Activated CD4-positive, alpha-beta T cell treated with anti-CD3 and anti-CD28 coated beads, Interleukin-2, amount 50 U/mL, for 4 hours (primary cell): ENCODE data around the gene SNU13.
"Not testable (repeated sequence)": the region's sequence is repeated elsewhere in the genome, so short reads cannot be mapped to it uniquely, and the experiment has no call there.

ENCODE experiments used
- DNase-seq, 2 experiments: peaks; one replicate each; pipeline ENCODE4 v3.0.0-alpha.2; 2020

Gene SNU13

GRCh38 chr22:41681616-41682015, 7.1 kb downstream of the SNU13 start:
- peak in 1 of 2 experiments; percentile 42 for DNase-seq

DNA sequence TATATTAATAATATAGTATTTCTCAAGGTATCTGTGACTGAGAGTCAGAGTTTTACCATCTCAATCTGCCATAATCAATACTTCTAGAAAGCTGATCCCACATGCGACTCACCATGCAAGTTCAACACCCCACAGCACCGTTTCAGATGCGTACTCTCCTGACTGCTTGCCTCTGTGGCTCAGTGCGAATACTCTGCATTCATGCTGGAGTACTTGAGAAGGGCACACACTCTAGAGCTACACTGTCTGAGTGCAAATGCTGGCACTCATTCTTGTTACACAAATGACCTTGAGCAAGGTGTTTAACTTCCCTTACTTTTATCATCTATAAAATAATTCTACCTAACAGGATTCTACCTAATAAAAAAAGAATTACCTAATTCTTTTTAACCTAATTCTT, 12.5 kb downstream of the SNU13 start:
- DNase-seq = no peak

DNA sequence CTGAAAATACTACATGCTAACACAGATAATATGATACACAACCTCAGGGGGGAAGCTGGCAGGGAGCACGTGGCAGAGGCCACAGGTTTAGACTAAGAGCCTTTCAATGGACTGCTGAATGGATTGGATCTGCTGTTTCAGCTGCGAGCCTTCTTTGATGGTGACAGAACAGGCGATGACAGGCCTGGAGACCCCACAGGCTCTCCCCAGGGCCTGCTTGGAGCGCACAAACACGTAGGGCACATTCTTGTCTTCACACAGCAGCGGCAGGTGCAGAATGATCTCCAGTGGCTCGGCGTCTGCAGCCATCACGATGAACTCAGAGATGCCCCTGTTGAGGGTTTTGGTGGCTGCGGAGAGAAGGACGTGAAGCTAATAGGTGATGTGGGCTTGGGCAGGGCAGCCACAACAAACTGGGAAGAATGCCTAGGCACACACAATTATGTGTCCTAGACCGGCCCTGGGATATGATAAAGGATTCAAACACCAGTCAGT, 13.8 kb downstream of the SNU13 start:
- no peak for DNase-seq

GRCh38 chr22:41672780-41673509, 15.7 kb downstream of the SNU13 start:
- DNase-seq = no peak

DNA sequence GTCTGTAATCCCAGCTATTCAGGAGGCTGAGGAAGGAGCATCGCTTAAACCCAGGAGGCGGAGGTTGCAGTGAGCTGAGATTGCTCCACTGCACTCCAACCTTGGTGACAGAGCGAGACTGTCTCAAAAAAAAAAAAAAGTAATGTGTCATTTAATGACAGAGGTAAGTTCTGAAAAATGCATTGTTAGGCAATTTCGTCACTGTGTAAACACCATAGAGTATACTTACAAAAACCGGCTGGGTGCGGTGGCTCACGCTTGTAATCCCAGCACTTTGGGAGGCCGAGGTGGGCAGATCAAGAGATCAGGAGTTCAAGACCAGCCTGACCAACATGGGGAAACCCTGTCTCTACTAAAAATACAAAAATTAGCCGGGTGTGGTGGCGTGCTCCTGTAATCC, 16.6 kb downstream of the SNU13 start:
- not testable (repeated sequence) for DNase-seq

DNA sequence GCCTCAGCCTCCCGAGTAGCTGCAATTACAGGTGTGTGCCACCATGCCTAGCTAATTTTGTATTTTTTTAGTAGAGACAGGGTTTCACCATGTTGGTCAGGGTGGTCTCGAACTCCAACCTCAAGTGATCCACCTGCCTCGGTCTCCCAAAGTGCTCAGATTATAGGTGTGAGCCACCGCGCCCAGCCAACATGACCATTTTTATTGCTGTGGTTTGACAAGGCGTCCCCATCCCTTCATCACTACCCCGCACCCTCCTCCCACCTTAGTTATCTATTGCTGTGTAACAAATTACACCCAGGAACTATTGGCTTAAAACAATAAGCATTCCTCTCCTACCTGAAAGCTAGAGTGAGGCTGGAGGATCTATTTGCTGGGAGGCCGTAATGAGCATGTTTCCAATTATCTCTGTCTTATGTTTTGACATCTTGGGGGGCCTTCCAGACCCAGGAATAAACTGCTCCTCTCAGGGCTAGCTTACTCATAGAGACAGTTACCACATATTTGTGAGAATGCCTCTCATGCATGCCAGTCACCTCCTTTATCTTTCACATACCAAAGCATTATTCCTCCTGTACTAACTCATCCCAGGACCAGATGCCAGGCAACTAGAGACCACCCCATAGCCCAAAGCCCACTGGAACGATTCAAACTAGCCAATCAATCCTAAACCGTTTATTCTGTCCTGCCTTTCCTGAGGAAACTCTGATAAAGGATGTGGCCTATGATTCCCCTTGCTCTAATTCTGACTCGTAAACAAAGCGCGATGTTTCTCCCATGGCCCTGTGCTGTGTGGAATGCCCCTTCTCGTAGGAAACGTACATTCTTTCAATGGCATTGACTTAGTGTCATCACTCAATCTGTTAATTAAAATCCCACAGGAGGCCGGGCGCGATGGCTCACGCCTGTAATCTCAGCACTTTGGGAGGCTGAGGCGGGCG, 19.4 kb downstream of the SNU13 start:
- no peak for DNase-seq

DNA sequence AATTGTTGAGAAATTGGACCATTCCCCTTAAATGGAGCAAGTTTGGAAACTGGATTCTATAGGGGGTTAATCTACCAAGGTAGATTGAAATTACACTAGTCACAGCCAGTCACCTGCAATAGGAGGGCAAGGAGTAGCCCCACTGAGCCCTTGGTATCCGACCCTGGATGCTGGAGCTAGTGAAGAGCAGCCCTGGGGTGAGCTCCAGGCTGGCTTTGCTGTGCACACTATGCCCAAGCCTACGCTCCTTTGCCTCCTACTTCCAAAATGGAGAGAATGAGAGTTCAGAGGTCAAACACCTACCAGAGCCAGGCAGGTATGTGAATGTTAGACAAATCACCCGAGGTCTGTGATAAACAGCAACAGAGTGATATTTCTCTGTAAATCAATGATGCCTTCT, 23.7 kb downstream of the SNU13 start:
- no peak for DNase-seq

GRCh38 chr22:41664490-41664889, 24.2 kb downstream of the SNU13 start:
- no peak for DNase-seq

- DNase-seq = not testable (repeated sequence)
Measured at GRCh38 chr22:41663594-41663993, 25.1 kb downstream of the SNU13 start.

GRCh38 chr22:41661713-41662112, 27.0 kb downstream of the SNU13 start:
- DNase-seq = no peak

DNA sequence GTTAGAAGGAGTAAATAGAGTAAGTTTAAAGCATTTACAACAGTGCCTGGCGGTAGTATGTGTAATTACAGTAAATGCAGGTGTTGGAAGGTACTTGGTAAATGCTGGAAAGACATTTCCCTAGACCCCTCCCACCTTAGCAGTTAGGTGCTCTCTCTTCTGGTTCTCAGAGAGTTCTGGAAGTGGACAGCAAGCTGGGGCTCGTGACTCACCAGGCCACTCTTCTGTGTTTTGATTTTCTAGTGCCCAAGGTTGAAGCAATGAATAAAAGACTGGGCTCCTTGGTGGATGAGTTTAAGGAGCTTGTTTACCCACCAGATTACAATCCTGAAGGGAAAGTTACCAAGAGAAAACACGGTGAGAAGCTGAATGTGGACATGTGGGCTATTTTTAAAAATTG, 27.6 kb downstream of the SNU13 start:
- DNase-seq = no peak

GRCh38 chr22:41660416-41660815, 28.3 kb downstream of the SNU13 start:
- DNase-seq = no peak

- DNase-seq = no peak
Measured at GRCh38 chr22:41659941-41660340, 28.7 kb downstream of the SNU13 start.

- no peak for DNase-seq
Measured at GRCh38 chr22:41658869-41659268, 29.8 kb downstream of the SNU13 start.

DNA sequence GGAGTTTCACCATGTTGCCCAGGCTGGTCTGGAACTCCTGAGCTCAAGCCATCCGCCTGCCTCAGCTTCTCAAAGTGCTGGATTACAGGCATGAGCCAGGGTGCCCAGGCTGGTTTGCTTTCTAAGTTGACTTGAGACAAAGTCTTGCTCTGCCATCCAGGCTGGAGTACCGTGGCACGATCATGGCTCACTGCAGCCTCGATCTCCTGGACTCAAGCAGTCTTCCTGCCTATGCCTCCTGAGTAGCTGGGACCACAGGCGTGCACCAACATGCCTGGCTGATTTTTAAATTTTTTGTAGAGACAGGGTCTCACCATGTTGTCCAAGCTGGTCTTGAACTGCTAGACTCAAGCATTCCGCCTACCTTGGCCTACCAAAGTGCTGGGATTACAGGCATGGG, 31.0 kb downstream of the SNU13 start:
- DNase-seq = no peak

DNA sequence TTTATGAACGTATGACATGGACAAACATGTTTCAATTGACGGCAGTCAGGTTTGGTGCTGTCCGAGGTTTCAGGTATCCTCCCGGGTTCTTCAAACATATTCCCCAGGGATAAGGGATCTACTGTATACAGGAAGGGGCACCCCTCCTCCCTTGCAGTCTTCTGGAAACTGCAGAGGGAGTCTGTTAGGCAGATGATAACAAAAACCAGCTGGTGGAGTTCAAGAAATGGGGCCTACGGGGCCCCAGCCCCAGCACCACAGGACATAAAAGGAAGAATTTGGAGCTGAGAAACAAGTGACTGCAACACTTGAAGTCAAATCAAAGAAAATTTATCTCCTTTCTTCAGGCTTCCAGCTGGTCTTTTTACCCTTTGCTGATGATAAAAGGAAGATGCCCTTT, 32.1 kb downstream of the SNU13 start:
- no peak for DNase-seq

GRCh38 chr22:41654322-41654721, 34.3 kb downstream of the SNU13 start:
- DNase-seq = no peak

DNA sequence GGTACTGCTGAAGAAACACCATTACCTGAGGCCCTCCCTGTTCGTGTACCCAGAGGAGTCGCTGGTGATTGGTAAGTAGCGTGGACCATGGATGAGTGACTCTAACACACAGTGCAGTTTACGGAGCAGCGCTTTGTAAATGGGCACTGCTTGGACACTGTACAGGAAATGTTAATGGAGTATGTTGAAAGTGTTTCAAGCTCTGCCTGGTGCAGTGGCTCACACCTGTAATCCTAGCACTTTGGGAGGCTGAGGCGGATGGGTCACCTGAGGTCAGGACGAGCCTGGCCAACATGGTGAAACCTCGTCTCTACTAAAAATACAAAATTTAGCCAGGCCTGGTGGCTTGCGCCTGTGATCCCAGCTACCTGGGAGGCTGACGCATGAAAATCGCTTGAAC, 37.8 kb downstream of the SNU13 start:
- DNase-seq = no peak

- no peak for DNase-seq
Measured at GRCh38 chr22:41650229-41650628, 38.4 kb downstream of the SNU13 start.

GRCh38 chr22:41648432-41648831, 40.2 kb downstream of the SNU13 start:
- no peak for DNase-seq

DNA sequence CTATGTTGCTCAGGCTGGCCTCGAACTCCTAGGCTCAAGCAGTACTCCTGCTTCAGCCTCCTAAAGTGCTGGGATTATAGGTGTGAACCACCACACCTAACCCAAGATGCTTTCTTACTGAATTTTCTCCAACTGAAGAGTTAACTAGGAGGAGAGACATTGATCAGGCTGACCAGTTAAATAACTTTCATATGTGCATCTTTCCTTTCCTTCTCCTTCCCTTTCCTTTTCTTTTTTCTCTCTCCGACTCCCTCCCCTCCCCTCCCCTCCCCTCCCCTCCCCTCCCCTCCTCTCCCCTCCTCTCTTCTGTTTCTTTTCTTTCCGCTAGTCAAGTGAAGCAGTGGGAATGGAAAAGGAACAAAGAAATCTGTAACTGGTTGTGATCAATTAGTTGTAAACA, 40.9 kb downstream of the SNU13 start:
- no peak for DNase-seq

DNA sequence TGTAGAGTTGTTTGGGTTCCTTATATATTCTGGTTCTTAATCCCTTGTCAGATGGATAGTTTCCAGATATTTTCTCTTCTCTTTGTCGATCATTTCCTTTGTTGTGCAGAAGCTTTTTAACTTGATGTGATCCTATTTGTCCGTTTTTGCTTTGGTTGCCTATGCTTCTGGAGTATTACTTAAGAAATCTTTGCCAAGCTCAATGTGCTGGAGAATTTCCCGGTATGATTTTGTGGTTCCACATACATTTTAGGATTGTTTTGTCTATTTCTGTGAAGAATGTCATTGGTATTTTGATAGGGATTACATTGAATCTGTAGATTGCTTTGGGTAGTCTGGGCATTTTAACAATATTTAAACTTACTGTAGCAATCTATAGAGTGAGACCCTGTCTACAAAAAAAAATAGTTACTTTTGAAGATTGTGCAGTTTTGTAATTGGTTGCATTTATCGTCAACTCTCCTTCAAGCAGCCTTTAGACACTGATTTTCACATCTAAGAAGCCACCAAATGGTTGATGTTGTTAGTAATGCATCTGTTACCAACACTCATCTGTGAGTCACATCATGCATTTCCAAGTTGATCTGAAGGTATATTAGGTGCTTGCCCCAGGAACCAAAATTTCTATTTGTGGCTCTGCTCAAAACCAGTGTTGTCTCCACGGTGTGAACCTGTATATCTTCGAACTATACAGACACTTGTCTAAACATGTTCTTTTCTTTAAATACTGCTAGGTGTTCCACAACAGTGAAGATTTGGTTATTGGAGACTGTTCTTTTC, 46.1 kb downstream of the SNU13 start:
- no peak for DNase-seq

GRCh38 chr22:41641854-41642253, 46.8 kb downstream of the SNU13 start:
- DNase-seq = no peak
